HepG2 (cell line): ENCODE results near the gene HINFP. TPM values are rescaled to one million over a fixed set of nuclear protein-coding genes. Genes with fewer than 3 reads are reported as not detected.
A peak's percentile ranks its signal among the peaks of the same experiment; 100 is the strongest.

Source experiments
- HNF1A ChIP-seq, 2 experiments: sonication (generic) in 1 of 2; formaldehyde crosslinking in 1 of 2; IDR thresholded peaks; 2 replicates each; pipeline versions ENCODE4 v1.4.0 to v1.6.1; 2016 to 2020; ENCODE audit warnings: borderline replicate concordance in 1 of 2, low read depth in 1 of 2, mild to moderate bottlenecking in 1 of 2, missing genetic modification reagents in 1 of 2
- KDM4B ChIP-seq: sonication (generic); formaldehyde crosslinking; IDR thresholded peaks from 2 replicates; pipeline ENCODE4 v1.4.0; 2020; ENCODE audit warnings: missing genetic modification reagents
- KDM5A ChIP-seq: fragments of 200-600 bp; sonication (generic); IDR thresholded peaks from 2 replicates; pipeline ENCODE4 v1.7.0; 2018; ENCODE audit warnings: antibody characterized with exemption, mild to moderate bottlenecking, low read length, borderline replicate concordance
- RNF2 ChIP-seq: fragments of 450-650 bp; conservative IDR thresholded peaks from 2 replicates; pipeline ENCODE4 v1.6.1; 2016; ENCODE audit warnings: low read depth
- ZBTB33 ChIP-seq: sonication (generic); formaldehyde crosslinking; IDR thresholded peaks from 2 replicates; pipeline ENCODE4 v1.4.0; 2020; ENCODE audit warnings: missing genetic modification reagents
- ZBTB42 ChIP-seq: sonication (generic); formaldehyde crosslinking; IDR thresholded peaks from 2 replicates; pipeline ENCODE4 v1.5.0; 2020; ENCODE audit warnings: mild to moderate bottlenecking, missing genetic modification reagents
- ZNF274 ChIP-seq: sonication (generic); formaldehyde crosslinking; IDR thresholded peaks from 2 replicates; pipeline ENCODE4 v1.5.1; 2020; ENCODE audit warnings: mild to moderate bottlenecking, missing genetic modification reagents
- ZNF432 ChIP-seq: sonication (generic); formaldehyde crosslinking; IDR thresholded peaks from 2 replicates; pipeline ENCODE4 v1.5.0; 2020; ENCODE audit warnings: missing genetic modification reagents, mild to moderate bottlenecking, borderline replicate concordance
- ZNF589 ChIP-seq: sonication (generic); formaldehyde crosslinking; conservative IDR thresholded peaks from 2 replicates; pipeline ENCODE4 v1.8.0; 2022; ENCODE audit warnings: mild to moderate bottlenecking, moderate library complexity, missing genetic modification reagents
- ZNF607 ChIP-seq: sonication (generic); formaldehyde crosslinking; IDR thresholded peaks from 2 replicates; pipeline ENCODE4 v1.5.1; 2020; ENCODE audit warnings: missing genetic modification reagents, mild to moderate bottlenecking, borderline replicate concordance
- ZNF639 ChIP-seq: conservative IDR thresholded peaks from 2 replicates; pipeline ENCODE4 v1.6.1; 2018; ENCODE audit warnings: missing genetic modification reagents
- ZNF644 ChIP-seq: IDR thresholded peaks from 2 replicates; pipeline ENCODE4 v1.6.1; 2016; ENCODE audit warnings: low read depth
- ZNF646 ChIP-seq: sonication (generic); formaldehyde crosslinking; IDR thresholded peaks from 2 replicates; pipeline ENCODE4 v1.9.0; 2021; ENCODE audit warnings: mild to moderate bottlenecking, missing genetic modification reagents
- ZNF768 ChIP-seq: sonication (generic); formaldehyde crosslinking; IDR thresholded peaks from 2 replicates; pipeline ENCODE4 v1.4.0; 2020; ENCODE audit warnings: missing genetic modification reagents
- polyA plus RNA-seq, 8 experiments: library from polyadenylated mRNA; depleted of rRNA in 3 of 8; stranded (reverse) in 7 of 8; unstranded in 1 of 8; fragments of >200 nt; fragmentation: Illumina TruSeq in 4 of 8; extraction: Trizol in 4 of 8; gene quantifications; 2 replicates each; pipeline versions ENCODE4 v1.2.1 to v1.2.3, GENCODE V29; 2011 to 2016; ENCODE audit warnings: low read depth in 4 of 8, missing spikeins in 1 of 8, mixed read lengths in 1 of 8; ENCODE audit not compliant: insufficient read depth in 1 of 8
- total RNA-seq, 5 experiments: library from RNA; depleted of rRNA; stranded (reverse); fragments of >200 nt; fragmentation: Illumina TruSeq; extraction: Trizol; gene quantifications; 2 replicates each; pipeline ENCODE4 v1.2.3, GENCODE V29; 2016; ENCODE audit warnings: low read depth in 1 of 5

Gene HINFP
- total and polyA plus RNA-seq, 2 of the 13 experiments (the other 11 are each of a cell fraction or from before 2014, with no cell fraction given): 15.1 to 21.4 TPM

GRCh38 chr11:119095066-119095880 lies 26.1 kb upstream of the HINFP start (continued):
- TF ChIP-seq HNF1A (IDR thresholded peaks at IDR 0.05; ENCODE audit: low read depth) (no peak), HNF1A (CRISPR knock-in tag; IDR thresholded peaks at IDR 0.05; ENCODE audit: borderline replicate concordance) (peak; percentile 2; the same call in 1 of the 2 replicates), ZNF607 (CRISPR knock-in tag) (peak; percentile 94), ZNF639 (CRISPR knock-in tag) (no peak), ZBTB42 (no peak), ZNF432 (CRISPR knock-in tag) (no peak), ZNF644 (CRISPR knock-in tag) (no peak), KDM4B (CRISPR knock-in tag) (no peak), ZNF274 (CRISPR knock-in tag) (peak; percentile 92), RNF2 (peak; percentile 65; the same call in 1 of the 2 replicates), ZNF589 (CRISPR knock-in tag) (peak; percentile 95), ZNF646 (CRISPR knock-in tag) (no peak), ZNF768 (CRISPR knock-in tag) (peak; percentile 83), KDM5A (peak; percentile 51; the same call in 1 of the 2 replicates), ZBTB33 (CRISPR knock-in tag) (0 out of 2 replicates have a peak, but pooled peaks have one; percentile 5)
